ENCODE results near the gene TAS1R3. TPM values are rescaled to one million over a fixed set of nuclear protein-coding genes. Genes with fewer than 3 reads are reported as not detected.

TAS1R3 gene
- total and polyA plus RNA-seq, 2 experiments from 2014 or later = 0.14 TPM; not detected in 1

DNA sequence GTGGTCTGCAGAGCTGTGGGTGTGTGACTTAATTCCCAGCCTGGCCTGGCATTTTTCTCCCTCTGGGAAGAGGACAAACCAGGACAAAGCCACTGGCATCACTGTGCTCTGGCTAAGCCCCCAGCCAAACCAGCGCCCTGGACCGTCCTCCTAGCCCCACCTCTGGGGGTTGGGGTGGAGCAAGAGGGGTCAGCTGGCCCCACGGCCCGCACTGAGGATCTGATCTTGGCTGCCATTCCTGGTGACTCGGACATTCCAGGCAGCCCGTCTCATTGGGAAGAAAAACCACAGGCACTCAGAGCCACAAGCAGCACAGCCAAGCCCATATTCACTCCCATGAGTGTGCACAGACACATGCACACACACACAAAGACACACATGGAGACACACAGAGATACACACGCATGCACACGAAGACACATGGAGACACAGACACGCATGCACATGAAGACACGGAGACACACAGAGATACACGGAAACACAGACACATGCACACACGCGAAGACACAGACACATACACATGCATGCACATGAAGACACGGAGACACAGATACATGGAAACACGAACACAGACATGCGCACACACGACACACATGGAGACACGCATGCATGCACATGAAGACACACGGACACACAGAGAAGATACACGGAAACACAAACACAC lies 29.6 kb downstream of the TAS1R3 start (continued):
- TF ChIP-seq ZNF114 (CRISPR knock-in tag; IDR thresholded peaks at IDR 0.05) = no peak
- no peak for TF ChIP-seq POLR2AphosphoS5 (IDR thresholded peaks at IDR 0.05; ENCODE audit: low read depth)
- TF ChIP-seq EZH2 (IDR thresholded peaks at IDR 0.05; ENCODE audit: low read depth, unreplicated experiment) = no peak
- no peak for TF ChIP-seq NANOG (IDR thresholded peaks at IDR 0.05; ENCODE audit: borderline replicate concordance)
- TF ChIP-seq, protein P1, sequence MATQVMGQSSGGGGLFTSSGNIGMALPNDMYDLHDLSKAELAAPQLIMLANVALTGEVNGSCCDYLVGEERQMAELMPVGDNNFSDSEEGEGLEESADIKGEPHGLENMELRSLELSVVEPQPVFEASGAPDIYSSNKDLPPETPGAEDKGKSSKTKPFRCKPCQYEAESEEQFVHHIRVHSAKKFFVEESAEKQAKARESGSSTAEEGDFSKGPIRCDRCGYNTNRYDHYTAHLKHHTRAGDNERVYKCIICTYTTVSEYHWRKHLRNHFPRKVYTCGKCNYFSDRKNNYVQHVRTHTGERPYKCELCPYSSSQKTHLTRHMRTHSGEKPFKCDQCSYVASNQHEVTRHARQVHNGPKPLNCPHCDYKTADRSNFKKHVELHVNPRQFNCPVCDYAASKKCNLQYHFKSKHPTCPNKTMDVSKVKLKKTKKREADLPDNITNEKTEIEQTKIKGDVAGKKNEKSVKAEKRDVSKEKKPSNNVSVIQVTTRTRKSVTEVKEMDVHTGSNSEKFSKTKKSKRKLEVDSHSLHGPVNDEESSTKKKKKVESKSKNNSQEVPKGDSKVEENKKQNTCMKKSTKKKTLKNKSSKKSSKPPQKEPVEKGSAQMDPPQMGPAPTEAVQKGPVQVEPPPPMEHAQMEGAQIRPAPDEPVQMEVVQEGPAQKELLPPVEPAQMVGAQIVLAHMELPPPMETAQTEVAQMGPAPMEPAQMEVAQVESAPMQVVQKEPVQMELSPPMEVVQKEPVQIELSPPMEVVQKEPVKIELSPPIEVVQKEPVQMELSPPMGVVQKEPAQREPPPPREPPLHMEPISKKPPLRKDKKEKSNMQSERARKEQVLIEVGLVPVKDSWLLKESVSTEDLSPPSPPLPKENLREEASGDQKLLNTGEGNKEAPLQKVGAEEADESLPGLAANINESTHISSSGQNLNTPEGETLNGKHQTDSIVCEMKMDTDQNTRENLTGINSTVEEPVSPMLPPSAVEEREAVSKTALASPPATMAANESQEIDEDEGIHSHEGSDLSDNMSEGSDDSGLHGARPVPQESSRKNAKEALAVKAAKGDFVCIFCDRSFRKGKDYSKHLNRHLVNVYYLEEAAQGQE (IDR thresholded peaks at IDR 0.05; ENCODE audit: unreplicated experiment) = no peak

DNA sequence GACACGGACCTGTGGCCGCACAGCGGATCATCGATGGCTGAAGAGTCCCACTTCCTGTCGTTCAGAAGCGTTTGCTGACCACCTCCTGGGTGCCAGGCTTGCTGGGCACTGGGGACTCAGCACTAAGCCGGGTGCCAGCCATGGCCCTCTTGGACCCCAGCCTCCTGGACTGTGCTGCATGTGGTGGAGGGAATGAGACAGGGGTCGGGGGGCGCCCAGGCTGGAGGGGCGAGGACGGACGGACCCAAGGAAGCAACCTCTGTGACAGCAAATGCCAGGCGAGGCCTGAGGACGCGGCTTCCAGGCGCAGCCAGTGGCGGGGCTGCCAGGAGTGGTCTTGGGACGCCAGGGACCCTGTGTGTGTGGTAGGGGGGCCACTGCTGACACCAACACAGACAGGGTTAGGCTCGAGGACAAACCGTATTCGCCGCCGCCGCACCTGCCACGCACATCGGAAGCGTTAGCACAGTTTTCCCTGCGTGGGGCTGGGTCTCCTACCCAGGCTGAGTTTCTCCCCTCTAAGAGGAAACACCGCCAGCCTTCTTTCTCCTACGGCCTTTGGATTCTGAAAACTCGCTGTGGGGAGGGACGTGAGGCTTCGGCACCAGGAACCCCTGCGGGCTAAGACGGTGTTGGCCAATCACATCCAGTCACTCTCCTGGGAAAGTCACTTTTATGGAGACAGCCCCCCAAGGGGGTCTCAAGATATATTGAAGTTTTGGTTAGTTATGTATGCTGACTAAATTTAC lies 30.3 kb downstream of the TAS1R3 start:
- ATAC-seq = no peak
- H2AFZ ChIP-seq = peak overlapping the region; percentile 43; the same call in 1 of the 2 replicates
- H3K4me1 ChIP-seq (ENCODE audit: insufficient read depth) = peaks cover 22% of the 10 kb centered on the region
- peak overlapping the region; percentile 8; the same call in 1 of the 2 replicates for H3K4me2 ChIP-seq
- no peaks in the 10 kb centered on the region for H3K79me2 ChIP-seq (replicated peaks; ENCODE audit: insufficient read depth)
- H3F3A ChIP-seq (replicated peaks; ENCODE audit: low read depth) = peaks cover 24% of the 10 kb centered on the region; the same call in 1 of the 2 replicates
- H3K36me3 ChIP-seq (ENCODE audit: insufficient read depth) = no peaks in the 10 kb centered on the region
- Mint-ChIP-seq H3K36me3 (ENCODE audit: low read depth) (no peaks in the 10 kb centered on the region), H3K9me3 (no peaks in the 10 kb centered on the region; the same call in 2 of the 3 replicates), H3K4me1 (peaks cover 31% of the 10 kb centered on the region), H3K27me3 (ENCODE audit: insufficient read depth, low read depth, poor library complexity) (peaks cover 16% of the 10 kb centered on the region), H3K27ac (0 out of 2 replicates have a peak overlapping the region, but pooled peaks have one; percentile 76), H3K4me3 (no peak overlapping the region; the same call in 2 of the 3 replicates)
- H3K27ac ChIP-seq (ENCODE audit: low read depth) = no peak overlapping the region
- DNase-seq (ENCODE audit: low spot score) = no peak
- no peaks in the 10 kb centered on the region for H4K20me1 ChIP-seq (replicated peaks; ENCODE audit: insufficient read depth)
- H3K9me2 ChIP-seq (ENCODE audit: insufficient read depth) = no peaks in the 10 kb centered on the region
- H3K27me3 ChIP-seq (ENCODE audit: insufficient read depth) = no peaks in the 10 kb centered on the region
- H3K4me3 ChIP-seq = no peak overlapping the region
- TF ChIP-seq, protein P2, sequence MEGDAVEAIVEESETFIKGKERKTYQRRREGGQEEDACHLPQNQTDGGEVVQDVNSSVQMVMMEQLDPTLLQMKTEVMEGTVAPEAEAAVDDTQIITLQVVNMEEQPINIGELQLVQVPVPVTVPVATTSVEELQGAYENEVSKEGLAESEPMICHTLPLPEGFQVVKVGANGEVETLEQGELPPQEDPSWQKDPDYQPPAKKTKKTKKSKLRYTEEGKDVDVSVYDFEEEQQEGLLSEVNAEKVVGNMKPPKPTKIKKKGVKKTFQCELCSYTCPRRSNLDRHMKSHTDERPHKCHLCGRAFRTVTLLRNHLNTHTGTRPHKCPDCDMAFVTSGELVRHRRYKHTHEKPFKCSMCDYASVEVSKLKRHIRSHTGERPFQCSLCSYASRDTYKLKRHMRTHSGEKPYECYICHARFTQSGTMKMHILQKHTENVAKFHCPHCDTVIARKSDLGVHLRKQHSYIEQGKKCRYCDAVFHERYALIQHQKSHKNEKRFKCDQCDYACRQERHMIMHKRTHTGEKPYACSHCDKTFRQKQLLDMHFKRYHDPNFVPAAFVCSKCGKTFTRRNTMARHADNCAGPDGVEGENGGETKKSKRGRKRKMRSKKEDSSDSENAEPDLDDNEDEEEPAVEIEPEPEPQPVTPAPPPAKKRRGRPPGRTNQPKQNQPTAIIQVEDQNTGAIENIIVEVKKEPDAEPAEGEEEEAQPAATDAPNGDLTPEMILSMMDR (conservative IDR thresholded peaks at IDR 0.05; ENCODE audit: low read depth in 2 of 2) = no peak
- TF ChIP-seq EZH2phosphoT487 (IDR thresholded peaks at IDR 0.05; ENCODE audit: unreplicated experiment) (no peak), STAT1 (IDR thresholded peaks at IDR 0.05; ENCODE audit: unreplicated experiment) (no peak), ZNF114 (CRISPR knock-in tag; IDR thresholded peaks at IDR 0.05) (no peak), ZNF331 (CRISPR knock-in tag; IDR thresholded peaks at IDR 0.05; ENCODE audit: low read depth) (no peak), EZH2 (IDR thresholded peaks at IDR 0.05; ENCODE audit: low read depth, unreplicated experiment) (no peak), POLR2AphosphoS5 (IDR thresholded peaks at IDR 0.05; ENCODE audit: low read depth) (no peak), NANOG (IDR thresholded peaks at IDR 0.05; ENCODE audit: borderline replicate concordance) (no peak), JUNB (IDR thresholded peaks at IDR 0.05; ENCODE audit: unreplicated experiment) (no peak)
- TF ChIP-seq, protein P3, sequence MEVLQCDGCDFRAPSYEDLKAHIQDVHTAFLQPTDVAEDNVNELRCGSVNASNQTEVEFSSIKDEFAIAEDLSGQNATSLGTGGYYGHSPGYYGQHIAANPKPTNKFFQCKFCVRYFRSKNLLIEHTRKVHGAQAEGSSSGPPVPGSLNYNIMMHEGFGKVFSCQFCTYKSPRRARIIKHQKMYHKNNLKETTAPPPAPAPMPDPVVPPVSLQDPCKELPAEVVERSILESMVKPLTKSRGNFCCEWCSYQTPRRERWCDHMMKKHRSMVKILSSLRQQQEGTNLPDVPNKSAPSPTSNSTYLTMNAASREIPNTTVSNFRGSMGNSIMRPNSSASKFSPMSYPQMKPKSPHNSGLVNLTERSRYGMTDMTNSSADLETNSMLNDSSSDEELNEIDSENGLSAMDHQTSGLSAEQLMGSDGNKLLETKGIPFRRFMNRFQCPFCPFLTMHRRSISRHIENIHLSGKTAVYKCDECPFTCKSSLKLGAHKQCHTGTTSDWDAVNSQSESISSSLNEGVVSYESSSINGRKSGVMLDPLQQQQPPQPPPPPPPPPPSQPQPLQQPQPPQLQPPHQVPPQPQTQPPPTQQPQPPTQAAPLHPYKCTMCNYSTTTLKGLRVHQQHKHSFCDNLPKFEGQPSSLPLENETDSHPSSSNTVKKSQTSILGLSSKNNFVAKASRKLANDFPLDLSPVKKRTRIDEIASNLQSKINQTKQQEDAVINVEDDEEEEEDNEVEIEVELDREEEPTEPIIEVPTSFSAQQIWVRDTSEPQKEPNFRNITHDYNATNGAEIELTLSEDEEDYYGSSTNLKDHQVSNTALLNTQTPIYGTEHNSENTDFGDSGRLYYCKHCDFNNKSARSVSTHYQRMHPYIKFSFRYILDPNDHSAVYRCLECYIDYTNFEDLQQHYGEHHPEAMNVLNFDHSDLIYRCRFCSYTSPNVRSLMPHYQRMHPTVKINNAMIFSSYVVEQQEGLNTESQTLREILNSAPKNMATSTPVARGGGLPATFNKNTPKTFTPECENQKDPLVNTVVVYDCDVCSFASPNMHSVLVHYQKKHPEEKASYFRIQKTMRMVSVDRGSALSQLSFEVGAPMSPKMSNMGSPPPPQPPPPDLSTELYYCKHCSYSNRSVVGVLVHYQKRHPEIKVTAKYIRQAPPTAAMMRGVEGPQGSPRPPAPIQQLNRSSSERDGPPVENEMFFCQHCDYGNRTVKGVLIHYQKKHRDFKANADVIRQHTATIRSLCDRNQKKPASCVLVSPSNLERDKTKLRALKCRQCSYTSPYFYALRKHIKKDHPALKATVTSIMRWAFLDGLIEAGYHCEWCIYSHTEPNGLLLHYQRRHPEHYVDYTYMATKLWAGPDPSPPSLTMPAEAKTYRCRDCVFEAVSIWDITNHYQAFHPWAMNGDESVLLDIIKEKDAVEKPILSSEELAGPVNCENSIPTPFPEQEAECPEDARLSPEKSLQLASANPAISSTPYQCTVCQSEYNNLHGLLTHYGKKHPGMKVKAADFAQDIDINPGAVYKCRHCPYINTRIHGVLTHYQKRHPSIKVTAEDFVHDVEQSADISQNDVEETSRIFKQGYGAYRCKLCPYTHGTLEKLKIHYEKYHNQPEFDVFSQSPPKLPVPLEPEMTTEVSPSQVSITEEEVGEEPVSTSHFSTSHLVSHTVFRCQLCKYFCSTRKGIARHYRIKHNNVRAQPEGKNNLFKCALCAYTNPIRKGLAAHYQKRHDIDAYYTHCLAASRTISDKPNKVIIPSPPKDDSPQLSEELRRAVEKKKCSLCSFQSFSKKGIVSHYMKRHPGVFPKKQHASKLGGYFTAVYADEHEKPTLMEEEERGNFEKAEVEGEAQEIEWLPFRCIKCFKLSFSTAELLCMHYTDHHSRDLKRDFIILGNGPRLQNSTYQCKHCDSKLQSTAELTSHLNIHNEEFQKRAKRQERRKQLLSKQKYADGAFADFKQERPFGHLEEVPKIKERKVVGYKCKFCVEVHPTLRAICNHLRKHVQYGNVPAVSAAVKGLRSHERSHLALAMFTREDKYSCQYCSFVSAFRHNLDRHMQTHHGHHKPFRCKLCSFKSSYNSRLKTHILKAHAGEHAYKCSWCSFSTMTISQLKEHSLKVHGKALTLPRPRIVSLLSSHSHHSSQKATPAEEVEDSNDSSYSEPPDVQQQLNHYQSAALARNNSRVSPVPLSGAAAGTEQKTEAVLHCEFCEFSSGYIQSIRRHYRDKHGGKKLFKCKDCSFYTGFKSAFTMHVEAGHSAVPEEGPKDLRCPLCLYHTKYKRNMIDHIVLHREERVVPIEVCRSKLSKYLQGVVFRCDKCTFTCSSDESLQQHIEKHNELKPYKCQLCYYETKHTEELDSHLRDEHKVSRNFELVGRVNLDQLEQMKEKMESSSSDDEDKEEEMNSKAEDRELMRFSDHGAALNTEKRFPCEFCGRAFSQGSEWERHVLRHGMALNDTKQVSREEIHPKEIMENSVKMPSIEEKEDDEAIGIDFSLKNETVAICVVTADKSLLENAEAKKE (CRISPR knock-in tag; IDR thresholded peaks at IDR 0.05) = no peak
